ENCODE data around the gene ATP2A1.

The ATP2A1 gene

GRCh38 chr16:28846933-28847273 is 31.4 kb upstream of the ATP2A1 start:
- H3K4me3 ChIP-seq (ENCODE audit: control insufficient read depth, low read depth, low read length) = peak overlapping the region; percentile 56
- no peak for DNase-seq (ENCODE audit: low read depth)
- TF ChIP-seq CTCF (IDR thresholded peaks at IDR 0.05; ENCODE audit: control insufficient read depth, insufficient read depth, low read depth, low read length, missing control alignments) = no peak

- H3K4me3 ChIP-seq (ENCODE audit: control insufficient read depth, low read depth, low read length) = no peak overlapping the region
- DNase-seq (ENCODE audit: low read depth) = peak; percentile 14
- TF ChIP-seq CTCF (IDR thresholded peaks at IDR 0.05; ENCODE audit: control insufficient read depth, insufficient read depth, low read depth, low read length, missing control alignments) = no peak
These were observed 19.9 kb upstream of the ATP2A1 start for GRCh38 chr16:28858421-28858820.

GRCh38 chr16:28859326-28859725 is 19.0 kb upstream of the ATP2A1 start:
- DNase-seq (ENCODE audit: low read depth) = no peak
- no peak for TF ChIP-seq CTCF (IDR thresholded peaks at IDR 0.05; ENCODE audit: control insufficient read depth, insufficient read depth, low read depth, low read length, missing control alignments)
- no peak overlapping the region for H3K4me3 ChIP-seq (ENCODE audit: control insufficient read depth, low read depth, low read length)

- TF ChIP-seq CTCF (IDR thresholded peaks at IDR 0.05; ENCODE audit: control insufficient read depth, insufficient read depth, low read depth, low read length, missing control alignments) = no peak
- no peak for DNase-seq (ENCODE audit: low read depth)
- peak overlapping the region; percentile 85 for H3K4me3 ChIP-seq (ENCODE audit: control insufficient read depth, low read depth, low read length)
These were observed 14.1 kb upstream of the ATP2A1 start for GRCh38 chr16:28863929-28864793.

GRCh38 chr16:28865001-28865688 is 13.1 kb upstream of the ATP2A1 start:
- no peak overlapping the region for H3K4me3 ChIP-seq (ENCODE audit: control insufficient read depth, low read depth, low read length)
- no peak for DNase-seq (ENCODE audit: low read depth)
- no peak for TF ChIP-seq CTCF (IDR thresholded peaks at IDR 0.05; ENCODE audit: control insufficient read depth, insufficient read depth, low read depth, low read length, missing control alignments)

- no peak for TF ChIP-seq CTCF (IDR thresholded peaks at IDR 0.05; ENCODE audit: control insufficient read depth, insufficient read depth, low read depth, low read length, missing control alignments)
- no peak overlapping the region for H3K4me3 ChIP-seq (ENCODE audit: control insufficient read depth, low read depth, low read length)
- DNase-seq (ENCODE audit: low read depth) = no peak
These were observed 12.4 kb upstream of the ATP2A1 start for GRCh38 chr16:28865722-28866453.
